NCI-H128 (cell line): ENCODE data around the gene SLC6A6.
"Not testable (repeated sequence)": the region's sequence is repeated elsewhere in the genome, so short reads cannot be mapped to it uniquely, and the experiment has no call there.

Source experiments
- DNase-seq: peaks from one replicate; lab custom pipeline; 2025; ENCODE audit not compliant: unreplicated experiment; lab: John Stamatoyannopoulos, UW

SLC6A6 gene

GRCh38 chr3:14505001-14505802 lies 102.8 kb downstream of the SLC6A6 start:
- DNase-seq, result no peak

DNA sequence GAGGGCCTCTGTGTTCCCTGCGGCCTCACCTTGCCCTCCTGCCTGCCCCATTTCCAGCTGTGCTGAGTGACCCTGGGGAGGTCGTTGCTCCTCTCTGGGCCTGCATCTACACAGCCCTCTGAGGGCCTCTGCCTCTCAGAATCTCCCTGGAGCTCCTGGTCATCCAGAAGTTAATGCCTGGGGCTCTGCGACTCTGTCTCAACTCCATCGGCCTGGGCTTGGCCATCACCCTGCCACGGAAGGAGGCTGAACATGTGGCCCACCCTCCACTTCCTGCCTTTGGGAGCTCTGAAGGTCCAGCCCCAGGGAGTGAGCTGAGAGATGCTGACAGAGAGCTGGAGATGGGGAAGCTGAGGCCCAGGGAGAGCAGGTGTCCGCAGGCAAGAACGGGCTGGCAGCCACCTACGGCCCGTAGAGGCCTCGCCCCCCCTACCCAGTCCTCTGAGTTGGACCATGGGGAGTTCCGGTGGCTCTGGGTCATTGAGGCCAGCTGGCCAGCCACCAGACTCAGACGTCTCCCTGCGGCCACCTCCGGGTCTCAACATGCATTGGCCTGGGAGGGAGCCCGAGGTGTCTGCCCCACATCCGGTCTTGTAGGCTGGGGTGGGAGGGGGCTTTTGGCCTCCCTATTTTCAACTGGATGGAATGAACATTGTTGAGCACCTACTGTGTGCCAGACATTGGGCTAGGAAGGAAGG lies 103.5 kb downstream of the SLC6A6 start:
- DNase-seq, result no peak

- DNase-seq, result no peak
Observed at GRCh38 chr3:14506626-14507304, 104.4 kb downstream of the SLC6A6 start.

DNA sequence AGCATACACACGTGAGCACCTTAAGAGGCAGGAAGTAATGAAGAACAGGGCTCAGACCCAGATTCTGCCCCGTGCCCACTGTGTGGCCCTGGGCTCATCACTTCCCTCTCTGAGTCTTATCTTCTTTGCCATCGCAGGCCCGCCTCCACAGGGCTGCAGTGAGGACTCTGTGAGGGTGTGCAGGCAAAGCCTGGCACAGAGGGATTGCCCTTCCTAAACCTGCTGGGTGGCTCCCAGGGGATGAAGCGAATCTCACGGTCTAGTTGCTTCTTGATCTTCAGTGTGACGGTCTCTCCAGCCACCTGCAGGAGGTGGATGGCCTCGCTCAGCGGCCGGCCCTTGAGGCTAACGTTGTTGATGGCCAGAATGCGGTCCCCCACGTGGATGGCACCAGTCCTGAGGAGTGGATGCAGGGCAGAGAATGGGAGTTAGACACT lies 104.9 kb downstream of the SLC6A6 start:
- DNase-seq, result no peak

DNA sequence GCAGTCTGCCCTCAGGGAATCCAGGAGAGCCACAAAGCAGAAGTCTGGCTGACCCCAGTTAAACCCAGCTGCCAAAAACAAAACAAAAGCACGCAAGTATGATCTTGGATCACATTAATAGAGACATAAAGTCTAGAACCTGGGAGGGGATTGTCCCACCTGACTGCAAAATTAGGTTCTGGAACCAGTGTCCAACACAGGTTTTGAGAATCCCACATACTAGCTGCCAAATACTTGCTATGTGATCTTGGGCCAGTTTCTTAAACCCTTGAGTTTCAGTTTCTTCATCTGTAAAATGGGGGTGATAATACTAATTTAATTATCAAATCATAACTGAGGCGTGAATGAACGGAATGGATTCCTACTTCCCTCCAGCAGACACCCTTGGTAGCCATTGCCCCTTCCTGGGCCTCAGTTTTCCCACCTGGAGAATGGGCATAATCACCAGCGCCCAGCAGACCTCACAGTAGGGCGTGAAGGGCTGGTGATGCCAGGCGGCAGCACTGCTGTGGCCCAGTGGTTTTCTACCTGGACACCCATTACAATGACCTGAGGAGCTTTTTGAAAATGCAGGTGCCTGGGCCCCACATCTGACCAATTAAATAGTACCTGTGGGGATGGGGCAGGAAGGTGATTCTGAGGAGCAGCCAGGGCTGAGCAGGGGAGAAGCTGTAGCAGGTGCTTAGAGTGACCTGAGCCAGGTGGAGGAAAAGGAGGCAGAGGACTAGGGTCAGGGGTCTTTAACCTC lies 105.5 kb downstream of the SLC6A6 start:
- DNase-seq, result no peak

DNA sequence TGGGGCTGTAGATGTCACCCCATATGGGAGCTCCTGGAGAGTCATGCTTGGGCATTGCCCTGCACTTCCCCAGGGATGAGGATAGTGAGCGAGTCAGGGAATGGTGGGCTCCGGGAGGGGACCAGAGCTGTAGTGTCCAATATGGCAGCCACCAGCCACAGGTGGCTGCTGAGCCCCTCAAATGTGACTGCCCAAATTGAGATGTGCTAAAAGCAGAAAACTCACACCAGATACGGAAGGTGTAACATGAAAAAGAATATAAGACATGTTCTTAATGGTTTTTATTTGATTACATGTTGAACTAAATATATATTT lies 106.1 kb downstream of the SLC6A6 start:
- no peak for DNase-seq

GRCh38 chr3:14508966-14509795 lies 106.8 kb downstream of the SLC6A6 start:
- DNase-seq, result no peak

DNA sequence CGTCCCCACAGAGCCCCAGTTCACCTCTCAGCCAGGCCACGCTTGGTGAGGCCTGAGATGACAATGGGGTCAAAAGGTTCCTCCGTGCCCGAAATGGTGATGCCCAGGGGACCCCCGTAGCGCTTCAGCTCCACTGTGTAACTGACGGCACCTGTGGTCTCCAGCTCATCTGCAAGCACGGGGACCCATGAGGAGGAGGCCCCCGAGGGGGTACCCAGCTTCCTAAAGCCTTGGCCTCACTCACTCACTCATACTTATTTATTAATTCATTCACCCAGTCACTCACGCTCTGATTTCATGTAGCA lies 107.3 kb downstream of the SLC6A6 start:
- no peak for DNase-seq

DNA sequence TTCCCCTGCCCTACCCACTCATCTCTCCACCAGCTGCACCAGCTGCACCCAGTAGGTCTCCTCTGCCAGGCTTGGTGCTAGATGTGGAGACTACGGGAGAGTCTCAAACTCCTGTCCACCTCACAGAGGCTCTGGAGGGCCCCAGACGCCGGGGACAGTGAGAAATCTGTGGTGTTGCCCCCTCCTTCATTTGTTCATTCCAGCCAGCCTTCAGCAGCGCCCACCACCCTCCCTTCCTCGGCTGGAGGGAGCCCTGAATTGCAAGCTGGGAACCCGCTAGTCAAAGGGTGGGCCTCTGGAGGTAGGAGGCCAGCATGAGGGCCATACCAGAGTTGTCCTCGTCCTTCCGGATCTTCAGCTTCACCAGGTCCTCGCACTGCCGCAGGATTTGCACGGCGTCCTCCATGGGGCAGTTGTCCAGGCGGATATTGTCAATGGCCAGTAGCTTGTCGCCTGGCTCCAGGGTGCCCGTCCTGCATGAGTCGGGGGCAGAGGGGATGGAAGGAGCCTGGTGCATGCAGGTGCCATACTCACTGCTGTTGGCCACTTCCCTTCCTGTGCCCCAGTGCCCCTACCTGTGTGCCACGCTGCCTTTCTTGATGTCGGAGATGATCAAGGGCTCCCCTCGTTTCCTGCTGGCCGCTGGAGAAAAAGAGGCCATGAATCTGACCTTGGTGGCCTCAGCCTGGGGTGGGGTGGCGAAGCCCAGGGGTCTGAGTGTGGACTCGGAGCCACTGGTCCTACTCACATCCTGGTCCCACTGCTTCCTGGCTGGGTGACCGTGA lies 108.6 kb downstream of the SLC6A6 start:
- DNase-seq, result no peak

DNA sequence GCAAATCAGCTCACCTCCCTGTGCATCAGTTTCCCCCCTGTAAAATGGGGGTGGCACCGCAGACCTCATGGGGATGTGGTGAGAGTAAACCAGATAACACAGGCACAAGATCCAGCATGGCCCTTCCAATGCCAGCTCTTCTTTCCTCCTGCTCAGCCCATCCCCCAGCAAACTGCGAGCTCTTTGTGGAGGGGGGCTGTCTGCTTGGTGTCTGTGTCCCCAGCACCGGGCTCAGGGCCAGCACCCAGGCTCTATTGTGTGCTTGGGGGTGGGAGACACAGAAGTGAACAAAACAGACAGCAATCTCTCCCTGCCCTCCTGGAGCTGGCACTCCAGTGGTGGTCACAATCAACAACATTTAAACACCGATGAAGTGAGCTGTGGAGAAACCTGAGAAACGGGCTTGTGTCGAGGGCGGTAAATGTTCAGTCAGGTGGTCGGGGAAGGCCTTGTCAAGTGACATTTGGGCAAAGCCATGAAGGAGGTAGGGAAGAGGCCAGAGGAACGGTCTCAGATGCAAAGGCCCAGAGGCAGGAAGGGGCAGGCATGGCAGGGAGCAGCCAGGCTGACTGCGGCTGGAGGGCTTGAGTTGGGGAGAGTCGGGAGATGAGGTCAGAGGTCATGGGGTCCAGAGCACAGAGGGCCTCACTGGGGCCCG lies 109.3 kb downstream of the SLC6A6 start:
- DNase-seq, result peak; percentile 4

GRCh38 chr3:14512281-14512941 lies 110.0 kb downstream of the SLC6A6 start:
- no peak for DNase-seq

GRCh38 chr3:14512942-14513327 lies 110.5 kb downstream of the SLC6A6 start:
- DNase-seq, result no peak

GRCh38 chr3:14513566-14514322 lies 111.3 kb downstream of the SLC6A6 start:
- DNase-seq, result no peak

GRCh38 chr3:14514323-14514720 lies 111.9 kb downstream of the SLC6A6 start:
- DNase-seq, result no peak

DNA sequence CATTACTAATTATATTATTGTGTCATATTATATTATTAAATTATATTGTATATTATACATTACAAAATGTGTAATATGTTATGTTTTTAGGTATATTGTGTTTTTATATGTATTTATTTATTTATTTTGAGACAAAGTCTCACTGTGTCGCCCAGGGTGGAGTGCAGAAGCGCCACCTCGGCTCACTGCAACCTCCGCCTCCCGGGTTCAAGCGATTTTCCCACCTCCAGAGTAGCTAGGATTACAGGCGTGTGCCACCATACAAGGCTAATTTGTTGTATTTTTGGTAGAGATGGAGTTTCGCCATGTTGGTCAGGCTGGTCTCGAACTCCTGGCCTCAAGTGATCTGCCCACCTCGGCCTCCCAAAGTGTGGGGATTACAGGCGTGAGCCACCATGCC lies 113.1 kb downstream of the SLC6A6 start:
- DNase-seq, result not testable (repeated sequence)

GRCh38 chr3:14516738-14517345 lies 114.4 kb downstream of the SLC6A6 start:
- no peak for DNase-seq

GRCh38 chr3:14517601-14518431 lies 115.4 kb downstream of the SLC6A6 start:
- DNase-seq, result no peak
